Prostate gland (tissue), 2 donors: Measurements from ENCODE around the gene FASTK. TPM values are rescaled to one million over a fixed set of nuclear protein-coding genes. Genes with fewer than 3 reads are reported as not detected.

Experiments
- DNase-seq: peaks from one replicate; pipeline ENCODE4 v3.0.0-alpha.2; 2019; ENCODE audit warnings: low spot score
- H3K27ac ChIP-seq, 2 donors: fragments of 200-600 bp; sonication (generic); 2 replicates each; pipeline ENCODE4 v1.5.1; 2017 to 2019
- H3K27me3 ChIP-seq: fragments of 200-600 bp; sonication (generic); replicated peaks from 2 replicates; pipeline ENCODE4 v1.5.1; 2019; ENCODE audit not compliant: insufficient read depth
- H3K36me3 ChIP-seq, 2 donors: fragments of 200-600 bp; sonication (generic); 1 replicate in 1 of 2; 2 replicates in 1 of 2; pipeline versions ENCODE4 v1.5.1 to v1.8.1; 2017 to 2019
- H3K4me1 ChIP-seq: fragments of 200-600 bp; sonication (generic); replicated peaks from 2 replicates; pipeline ENCODE4 v1.5.1; 2019
- H3K4me3 ChIP-seq, 2 donors: fragments of 200-600 bp; sonication (generic); 2 replicates each; pipeline ENCODE4 v1.5.1; 2017 to 2019
- H3K9me3 ChIP-seq: fragments of 200-600 bp; sonication (generic); 2 replicates; pipeline ENCODE4 v1.5.1; 2017
- CTCF ChIP-seq, 4 experiments: fragments of 200-600 bp in 2 of 4; fragments of 450-650 bp in 2 of 4; sonication (generic) in 2 of 4; IDR thresholded peaks; 1 replicate in 3 of 4; 2 replicates in 1 of 4; pipeline ENCODE4 v1.5.1; 2016 to 2019; ENCODE audit warnings: antibody characterized with exemption in 4 of 4, mild to moderate bottlenecking in 2 of 4, moderate library complexity in 2 of 4
- POLR2A ChIP-seq: fragments of 450-650 bp; IDR thresholded peaks from one replicate; pipeline ENCODE4 v1.6.1; 2016; ENCODE audit warnings: antibody characterized with exemption, mild to moderate bottlenecking
- POLR2AphosphoS5 ChIP-seq: sonication (generic); formaldehyde crosslinking; IDR thresholded peaks from one replicate; pipeline ENCODE4 v1.6.1; 2017; ENCODE audit warnings: antibody characterized with exemption
- WGBS: methylation state at CpG from one replicate; pipeline ENCODE4 v1.1.5; 2018; 5-methylcytosine and 5-hydroxymethylcytosine counted together
- intact Hi-C: fragments of 100-400 bp; cut with DNase I; formaldehyde crosslinking; loops from one replicate; pipeline ENCODE4 v1.14.2; 2022
- total RNA-seq, 2 donors: library from RNA; depleted of rRNA; stranded (reverse); fragments of >200 nt; gene quantifications; one replicate each; pipeline ENCODE4 v1.1.0, GENCODE V29; 2016

The FASTK gene
- total RNA-seq, 2 donors from 2014 or later = 107 to 122 TPM

- TF ChIP-seq POLR2A (no peak), POLR2AphosphoS5 (no peak), CTCF (IDR thresholded peaks at IDR 0.05) (no peak)
- H3K9me3 ChIP-seq = no peaks in the 10 kb centered on the region
- no peak for DNase-seq
- H3K4me1 ChIP-seq = peaks cover 16% of the 10 kb centered on the region
- no peaks in the 10 kb centered on the region for H3K27me3 ChIP-seq
- H3K36me3 ChIP-seq = no peaks in the 10 kb centered on the region
- intact Hi-C loops = no loop called here
- no peak overlapping the region for H3K27ac ChIP-seq
- WGBS = 83% methylated on average over 7 of the region's 7 CpGs
- no peak overlapping the region for H3K4me3 ChIP-seq
Measured at GRCh38 chr7:151091003-151091402, 10.4 kb upstream of the FASTK start.

- Histone ChIP-seq H3K9me3 (no peaks in the 10 kb centered on the region), H3K27ac (peak overlapping the region; percentile 83), H3K36me3 (no peaks in the 10 kb centered on the region), H3K4me1 (peaks cover 16% of the 10 kb centered on the region), H3K4me3 (peak overlapping the region in 1 of 2 donors; percentile 80), H3K27me3 (no peaks in the 10 kb centered on the region)
- no peak for DNase-seq
- TF ChIP-seq POLR2AphosphoS5 (no peak), POLR2A (no peak), CTCF (IDR thresholded peaks at IDR 0.05) (no peak)
- WGBS = 72% methylated on average over 22 of the region's 22 CpGs
- intact Hi-C loops = loop anchor here (10.0 kb wide), 1 partner anchor 125 kb away; no protein-coding TSS in a partner anchor
Measured at GRCh38 chr7:151089893-151090730, 9.5 kb upstream of the FASTK start.

GRCh38 chr7:151088856-151089699 is 8.5 kb upstream of the FASTK start:
- intact Hi-C loops = loop anchor here (10.0 kb wide), 1 partner anchor 124 kb away; no protein-coding TSS in a partner anchor
- 4% methylated on average over 30 of the region's 30 CpGs for WGBS
- DNase-seq = peak; percentile 74
- peak; percentile 57 for TF ChIP-seq POLR2A
- TF ChIP-seq CTCF (IDR thresholded peaks at IDR 0.05) = no peak
- peak; percentile 70 for TF ChIP-seq POLR2AphosphoS5
- no peaks in the 10 kb centered on the region for H3K9me3 ChIP-seq
- no peaks in the 10 kb centered on the region for H3K36me3 ChIP-seq
- peak overlapping the region; percentile 83 for H3K27ac ChIP-seq
- peak overlapping the region in 1 of 2 donors; percentile 80 for H3K4me3 ChIP-seq
- no peaks in the 10 kb centered on the region for H3K27me3 ChIP-seq
- H3K4me1 ChIP-seq = peaks cover 16% of the 10 kb centered on the region

GRCh38 chr7:151088019-151088855 is 7.6 kb upstream of the FASTK start:
- no peak for DNase-seq
- Histone ChIP-seq H3K36me3 (no peaks in the 10 kb centered on the region), H3K9me3 (no peaks in the 10 kb centered on the region), H3K27ac (peak overlapping the region; percentile 83), H3K27me3 (no peaks in the 10 kb centered on the region), H3K4me1 (peaks cover 16% of the 10 kb centered on the region), H3K4me3 (peak overlapping the region; percentile 61 to 80)
- no peak for TF ChIP-seq POLR2A
- no peak for TF ChIP-seq POLR2AphosphoS5
- no peak for TF ChIP-seq CTCF (IDR thresholded peaks at IDR 0.05)
- intact Hi-C loops = loop anchor here (10.0 kb wide), 1 partner anchor 123 kb away; no protein-coding TSS in a partner anchor
- whole genome bisulfite sequencing = 30% methylated on average over 16 of the region's 16 CpGs
